ENCODE results near the gene FILIP1L.
A peak's percentile ranks its signal among the peaks of the same experiment; 100 is the strongest.

Gene FILIP1L

GRCh38 chr3:100124201-100124761 is 10.0 kb upstream of the FILIP1L start:
- DNase-seq: peak; percentile 47

- no peak for DNase-seq
These were observed 8.8 kb upstream of the FILIP1L start for GRCh38 chr3:100123112-100123511.

GRCh38 chr3:100122321-100122720 is 8.0 kb upstream of the FILIP1L start:
- DNase-seq: no peak

GRCh38 chr3:100120693-100121092 is 6.4 kb upstream of the FILIP1L start:
- DNase-seq: no peak

DNA sequence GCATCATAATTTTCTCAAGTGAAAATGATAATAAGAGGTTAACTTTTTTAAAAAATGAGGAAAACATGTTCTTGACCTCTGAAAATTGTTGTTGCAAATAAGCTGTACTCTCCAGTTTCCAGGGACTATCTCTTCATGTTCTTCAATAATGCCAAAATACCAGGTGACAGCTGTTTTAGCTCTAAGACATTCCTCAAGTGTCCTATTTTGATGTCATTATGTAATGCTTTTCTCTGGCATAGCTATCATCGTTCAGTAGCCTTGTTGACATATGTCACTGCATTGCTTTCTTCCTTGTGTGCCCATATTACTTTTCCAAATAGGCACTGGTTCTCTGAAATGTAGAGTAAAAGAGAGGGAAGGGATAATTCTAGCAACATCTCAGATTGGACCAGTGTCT is 5.7 kb upstream of the FILIP1L start:
- DNase-seq: no peak

DNA sequence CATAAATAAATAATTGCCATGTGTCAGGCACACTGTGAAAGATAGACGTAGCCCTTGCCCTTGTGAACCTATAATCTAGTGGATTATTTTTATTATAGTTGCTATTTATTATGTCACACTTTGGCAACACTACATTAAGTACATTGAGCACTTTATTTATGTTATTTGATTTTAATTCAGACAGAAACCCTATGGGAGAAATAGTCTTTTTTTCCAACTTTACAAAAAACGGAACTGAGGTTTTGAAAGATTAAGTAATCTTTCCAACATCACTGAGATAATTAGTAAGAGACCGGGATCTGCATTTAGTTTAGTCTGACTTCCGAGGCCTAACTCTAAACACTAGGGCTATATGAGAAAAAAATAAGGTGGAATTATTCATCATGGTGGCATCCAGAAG is 2.8 kb upstream of the FILIP1L start:
- DNase-seq: no peak

- DNase-seq: no peak
These were observed 433 bp downstream of the FILIP1L start for GRCh38 chr3:100113723-100114412.

DNA sequence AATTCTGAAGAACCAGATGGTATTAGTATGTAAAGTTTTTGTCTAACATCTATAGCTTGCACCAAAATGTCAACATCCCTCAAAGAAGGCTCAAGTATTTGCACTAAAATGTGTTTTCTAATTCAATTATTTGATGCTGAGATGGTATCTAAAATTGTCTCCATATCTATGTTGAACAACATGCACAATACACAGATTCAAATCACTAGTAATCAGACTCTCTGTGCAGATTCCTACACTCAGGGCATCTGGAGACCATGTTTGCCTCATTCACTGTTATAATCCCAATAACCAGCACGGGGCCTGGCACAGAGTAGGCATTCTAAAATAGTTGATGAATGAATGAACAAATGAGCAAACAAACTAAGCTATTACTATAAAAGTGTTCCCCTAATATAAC is 2.6 kb downstream of the FILIP1L start:
- no peak for DNase-seq

DNA sequence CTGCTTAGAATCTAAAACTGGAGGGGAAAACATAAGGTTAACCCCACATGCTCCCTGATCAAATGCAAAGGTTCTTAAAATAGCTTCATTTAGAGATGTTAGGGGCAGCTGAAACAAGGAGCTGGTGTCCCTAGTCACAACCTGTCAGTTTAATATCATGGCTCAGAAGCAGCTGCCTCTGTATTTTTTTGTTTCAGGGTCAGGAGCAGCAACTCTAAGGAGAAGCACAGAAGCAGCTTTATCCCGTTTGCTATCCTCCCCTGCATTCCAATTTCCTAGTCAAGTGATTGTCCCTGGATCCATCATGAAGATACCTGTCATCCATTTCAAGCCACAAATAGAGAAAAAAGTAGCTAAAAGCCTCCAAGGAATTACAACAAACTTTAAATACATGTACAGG is 4.1 kb downstream of the FILIP1L start:
- DNase-seq: peak; percentile 35

DNA sequence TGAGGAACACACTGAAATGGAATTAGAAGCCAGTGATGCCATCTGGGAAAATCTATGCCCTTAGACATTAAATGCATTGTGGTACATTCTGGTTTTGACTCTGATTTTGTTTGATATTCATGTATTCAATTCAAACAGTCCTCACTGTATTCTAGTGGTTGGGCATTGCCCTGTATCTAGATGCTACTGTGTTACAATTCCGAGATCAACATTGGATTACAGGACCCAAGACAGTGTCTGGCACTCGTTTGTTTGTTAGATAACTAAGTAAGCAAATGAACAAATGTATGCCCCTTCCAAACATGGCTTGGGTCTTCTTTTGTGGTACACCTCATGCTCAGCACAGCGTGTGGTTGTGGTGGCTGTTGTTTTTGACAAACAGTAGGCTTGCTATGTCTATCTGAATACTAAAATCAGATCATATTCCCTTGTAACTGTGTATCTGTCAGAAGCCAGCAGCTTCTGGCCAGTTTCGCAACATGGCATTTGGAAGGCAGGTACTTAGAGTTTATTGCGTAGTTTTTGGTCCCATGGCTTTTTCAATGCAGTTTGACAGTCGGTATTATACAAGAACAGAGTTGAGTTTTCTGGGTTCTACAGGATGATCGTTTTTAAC is 5.7 kb downstream of the FILIP1L start:
- DNase-seq: no peak

GRCh38 chr3:100107221-100107814 is 7.0 kb downstream of the FILIP1L start:
- no peak for DNase-seq

DNA sequence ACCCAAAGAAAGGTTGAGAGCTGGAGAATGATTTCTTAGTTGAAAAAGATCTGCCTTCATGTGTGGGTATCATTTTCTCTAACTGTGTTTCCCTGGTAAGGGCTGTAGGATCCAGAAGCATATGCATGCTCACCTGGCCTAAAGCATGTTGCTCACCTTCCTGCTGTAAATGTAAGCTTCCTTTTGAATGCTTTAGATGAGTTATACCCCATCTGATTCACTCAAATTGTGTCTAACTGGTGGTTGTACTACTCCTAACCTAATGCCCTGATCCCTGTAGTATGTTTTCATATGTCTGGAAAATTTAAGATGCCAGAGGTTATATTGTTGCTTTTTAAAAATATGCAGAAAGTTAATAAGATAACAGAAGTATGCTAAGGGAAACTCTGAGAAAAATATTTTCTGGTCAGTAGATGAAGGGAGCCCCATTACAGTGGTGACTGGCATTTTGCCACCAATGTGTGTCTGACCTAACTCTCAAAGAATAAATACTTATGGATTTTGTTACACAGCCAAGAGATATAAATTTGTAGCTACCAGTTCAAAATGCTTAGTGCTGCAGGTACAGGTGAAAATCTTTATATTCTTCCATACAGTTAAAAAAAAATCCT is 7.7 kb downstream of the FILIP1L start:
- DNase-seq: peak; percentile 76

DNA sequence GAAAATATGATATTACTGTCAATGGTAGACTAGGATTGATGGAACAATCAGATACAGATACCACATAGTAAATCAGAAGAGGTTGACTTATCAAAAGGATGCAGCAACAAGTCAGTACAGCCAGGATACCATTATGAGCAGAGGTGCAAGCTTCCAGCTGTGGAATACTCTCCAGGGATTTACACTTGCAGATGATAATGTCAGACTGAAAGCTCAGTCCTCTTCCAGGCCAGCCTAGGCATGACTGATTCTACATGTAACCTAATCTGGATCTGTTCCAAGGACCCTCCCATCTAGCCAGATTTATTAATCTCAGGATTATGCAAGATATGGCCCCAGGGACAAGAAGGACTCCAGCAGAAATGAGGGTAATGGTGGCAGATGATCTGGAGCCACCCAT is 8.2 kb downstream of the FILIP1L start:
- DNase-seq: no peak

GRCh38 chr3:100105501-100105900 is 8.8 kb downstream of the FILIP1L start:
- peak; percentile 74 for DNase-seq

DNA sequence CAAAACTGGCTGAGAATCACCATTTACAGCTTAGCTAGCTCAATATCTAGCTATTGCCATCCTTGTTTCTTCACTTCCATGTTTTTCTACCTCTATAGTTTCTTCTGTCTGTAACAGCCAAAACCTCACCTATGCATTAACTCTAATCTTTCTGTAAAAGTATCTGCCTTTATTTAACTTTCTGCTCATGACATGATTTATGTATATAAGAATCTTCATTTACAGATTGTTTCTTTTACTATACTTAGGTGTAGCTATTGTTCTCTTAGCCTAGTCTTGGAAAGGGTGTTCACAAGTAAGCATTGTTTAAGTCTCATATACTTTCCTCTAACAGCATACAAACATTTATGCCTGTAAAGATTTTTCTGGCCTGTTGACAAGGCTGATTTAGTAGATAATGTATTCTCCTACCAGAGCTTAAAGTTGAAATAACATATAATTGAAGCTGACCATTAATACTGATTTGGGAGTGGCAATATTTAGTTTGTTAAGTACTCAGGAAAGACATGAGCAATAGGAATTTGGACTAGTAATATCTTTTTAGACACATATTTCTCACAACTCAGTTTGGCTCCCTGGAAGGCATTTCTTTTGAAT is 9.4 kb downstream of the FILIP1L start:
- DNase-seq: peak; percentile 28

DNA sequence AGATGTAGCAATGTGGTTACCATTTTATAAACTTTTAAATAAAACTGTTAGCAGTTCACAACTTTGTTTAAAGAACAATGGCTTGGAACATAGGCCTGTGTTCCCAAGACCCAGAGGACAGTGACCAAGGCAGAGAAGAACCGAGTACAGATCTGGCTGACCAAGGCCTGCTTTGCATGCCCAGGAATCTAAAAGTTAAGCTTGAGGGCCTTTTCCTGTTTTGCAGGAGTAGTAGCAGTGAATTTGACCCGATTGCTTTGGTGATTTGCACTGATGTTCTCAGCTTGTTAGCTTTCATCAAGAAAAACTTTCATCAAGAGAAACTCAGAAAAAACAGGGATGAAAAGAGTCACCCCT is 9.9 kb downstream of the FILIP1L start:
- DNase-seq: no peak

DNA sequence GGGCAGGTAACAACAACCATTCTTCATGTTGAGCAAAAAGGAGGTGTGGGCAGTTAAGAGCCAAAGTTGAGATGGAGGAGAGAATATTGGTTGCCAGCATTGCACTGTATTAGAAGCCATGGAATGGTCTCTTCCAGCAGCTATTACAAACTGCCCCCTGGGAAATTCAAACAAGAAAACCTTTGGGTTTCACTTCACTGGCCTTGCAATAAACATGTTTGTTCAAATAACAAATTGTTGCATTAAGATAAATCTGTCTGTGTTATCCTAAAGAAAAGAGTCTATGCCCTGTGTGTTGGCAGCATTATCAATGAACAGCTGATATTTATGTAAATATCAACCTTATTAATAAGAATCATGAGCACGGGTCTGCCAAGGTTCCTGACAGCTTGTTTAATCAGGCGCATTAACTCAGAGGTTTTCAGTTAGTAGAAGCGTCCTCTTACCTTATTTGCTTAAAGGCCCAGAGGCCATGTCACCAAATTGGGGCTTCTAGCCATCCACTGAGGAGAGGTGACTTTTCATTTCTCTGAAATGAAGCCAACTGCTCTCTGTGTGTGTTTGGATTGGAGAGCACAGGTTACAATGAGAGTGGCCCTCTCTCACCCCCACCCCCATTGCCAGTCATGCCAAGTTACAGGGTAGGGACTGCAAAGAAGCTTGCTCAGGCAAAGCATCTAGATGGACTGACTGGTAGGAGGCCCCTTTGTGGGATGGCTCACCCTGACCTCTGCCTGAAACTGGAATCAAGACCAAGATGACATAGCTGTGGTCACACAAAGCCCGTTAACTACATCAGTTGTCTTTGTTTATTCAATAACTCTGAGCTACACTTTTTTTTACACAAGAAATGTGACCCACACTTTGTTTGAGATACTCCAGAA is 10.5 kb downstream of the FILIP1L start:
- peak; percentile 53 for DNase-seq

DNA sequence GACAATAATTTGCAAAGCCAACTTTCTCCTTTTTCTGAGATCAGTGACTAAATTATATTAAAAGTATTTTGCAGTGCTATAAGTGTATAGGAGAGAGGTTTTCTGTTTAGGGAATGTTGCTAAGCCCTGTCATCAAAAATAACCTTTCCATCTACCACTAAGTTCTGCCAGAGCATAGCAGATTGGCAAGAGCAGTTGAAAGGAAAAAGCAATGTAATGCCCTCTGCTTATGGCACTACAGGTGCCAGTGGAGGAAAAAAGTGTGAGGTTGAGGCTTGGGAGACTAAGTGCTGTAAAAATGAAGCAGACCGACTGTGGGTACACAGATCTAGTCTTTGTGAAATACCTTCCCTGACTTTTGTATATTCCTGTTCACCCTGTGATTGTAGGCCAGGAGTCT is 11.5 kb downstream of the FILIP1L start:
- no peak for DNase-seq

DNA sequence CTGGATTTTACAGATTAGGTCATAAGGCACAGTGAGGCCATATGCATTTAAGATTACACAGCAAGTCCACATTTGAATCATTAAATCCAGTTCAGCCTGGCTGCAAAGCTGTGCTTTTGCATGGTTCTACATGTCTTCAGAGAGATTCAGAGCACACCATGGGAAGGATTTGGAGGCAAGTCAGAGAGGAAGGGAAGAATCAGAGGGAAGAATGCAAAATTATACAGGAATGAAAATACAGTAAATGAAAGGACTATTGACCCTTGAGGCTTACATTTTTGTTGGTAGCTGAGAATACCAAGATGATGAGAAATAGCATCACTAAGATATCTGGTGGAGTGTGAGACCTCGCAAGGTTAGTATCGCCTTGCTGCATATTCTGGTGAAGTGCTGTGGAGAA is 13.9 kb downstream of the FILIP1L start:
- peak; percentile 80 for DNase-seq

DNA sequence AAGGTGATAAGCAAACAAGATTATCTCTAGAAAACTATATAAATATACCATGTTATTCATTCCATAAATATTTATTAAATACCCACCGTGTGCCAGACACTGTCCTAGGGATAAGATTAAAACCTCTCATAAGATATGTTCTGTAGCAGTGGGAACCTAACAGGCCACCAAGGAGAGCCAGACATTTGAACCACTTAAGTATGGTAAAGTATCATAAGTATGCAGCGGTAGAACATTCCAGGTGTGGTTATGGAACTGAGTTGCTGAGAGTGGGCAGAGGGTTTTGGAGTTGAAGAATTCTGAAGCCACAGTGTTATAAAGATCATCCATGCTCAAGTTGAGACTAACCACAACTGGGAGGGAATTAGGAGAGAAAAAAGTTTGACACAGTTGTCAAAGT is 14.7 kb downstream of the FILIP1L start:
- DNase-seq: peak; percentile 50

GRCh38 chr3:100098784-100099070 is 15.6 kb downstream of the FILIP1L start:
- DNase-seq: no peak

DNA sequence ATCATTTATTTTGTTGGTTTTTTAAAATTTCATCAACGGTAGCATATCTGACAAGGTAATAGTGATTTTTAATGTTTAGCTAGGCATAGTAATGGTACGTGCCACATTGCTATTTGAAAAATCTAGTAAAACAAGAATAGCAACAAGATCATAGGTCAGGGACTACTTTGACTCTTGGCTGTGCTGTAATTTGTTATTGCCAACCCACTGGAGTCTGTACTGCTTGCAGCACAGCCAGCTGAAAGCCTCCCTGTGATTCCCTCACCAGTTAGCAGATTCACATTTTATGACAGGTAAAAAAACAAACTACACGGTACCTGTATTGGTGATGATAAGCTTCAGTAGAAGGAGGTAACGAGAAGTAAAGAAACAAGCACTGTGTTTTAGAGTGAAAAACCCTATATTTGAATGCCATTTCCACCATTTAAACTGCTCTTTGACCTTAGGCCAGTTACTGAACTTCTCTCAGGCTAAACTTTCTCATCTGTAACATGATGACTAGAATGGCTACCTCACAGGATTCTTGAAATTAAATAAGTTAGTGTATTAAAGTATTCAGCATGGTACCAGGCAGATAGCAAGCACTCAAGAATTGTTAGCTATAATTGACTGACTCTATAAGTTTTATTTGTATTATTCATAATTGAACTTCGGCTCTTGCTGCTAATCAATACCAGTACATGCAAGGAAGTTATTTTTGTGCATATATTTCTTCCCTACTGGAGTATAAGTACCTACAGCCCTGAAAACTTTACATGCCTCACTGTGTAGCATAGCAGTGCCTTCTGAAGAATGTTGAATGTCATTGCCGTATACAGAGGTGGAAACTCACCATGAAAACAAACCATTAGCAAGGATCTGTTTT is 16.1 kb downstream of the FILIP1L start:
- no peak for DNase-seq
